Measurements from ENCODE around the gene ARV1. TPM values are rescaled to one million over a fixed set of nuclear protein-coding genes. Genes with fewer than 3 reads are reported as not detected.

ARV1 gene
- total and polyA plus RNA-seq, 2 donors (not counting 1 experiment from before 2014, with no cell fraction given) = 16.8 to 38.7 TPM

- H4K20me1 ChIP-seq (ENCODE audit: control insufficient read depth, extremely low read depth, insufficient read depth, low read length) = no peaks in the 10 kb centered on the region
- no peaks in the 10 kb centered on the region for H3K36me3 ChIP-seq (ENCODE audit: control insufficient read depth, insufficient read depth, low read length)
- no peak for DNase-seq (ENCODE audit: low read depth in 2 of 2)
- no peak overlapping the region for H3K4me2 ChIP-seq (ENCODE audit: extremely low read depth, insufficient read depth, low read length)
- H2AFZ ChIP-seq (ENCODE audit: low read length) = no peak overlapping the region
- H3K79me2 ChIP-seq (ENCODE audit: control insufficient read depth, insufficient read depth, low read length) = no peaks in the 10 kb centered on the region
- H3K27ac ChIP-seq (ENCODE audit: insufficient read depth, low read length) = no peak overlapping the region
- TF ChIP-seq EZH2 (IDR thresholded peaks at IDR 0.05; ENCODE audit: low read length, missing control alignments) = no peak
- no peak for TF ChIP-seq CTCF (conservative IDR thresholded peaks at IDR 0.05 in 1 of 2, IDR thresholded peaks at IDR 0.05 in 1 of 2; ENCODE audit: low read depth in 1 of 2, low read length in 2 of 2)
- no peak overlapping the region for H3K4me3 ChIP-seq (replicated peaks in 1 of 4; ENCODE audit: control extremely low read depth in 1 of 4, insufficient read depth in 1 of 4, low read depth in 3 of 4, low read length in 4 of 4)
- H3K9me3 ChIP-seq (ENCODE audit: control insufficient read depth, insufficient read depth, low read depth, low read length) = no peaks in the 10 kb centered on the region
- H3K4me1 ChIP-seq (ENCODE audit: control insufficient read depth, extremely low read depth, insufficient read depth, low read length) = no peaks in the 10 kb centered on the region
- H3K27me3 ChIP-seq (ENCODE audit: control insufficient read depth, insufficient read depth, low read length) = no peaks in the 10 kb centered on the region
- no peak overlapping the region for H3K9ac ChIP-seq (ENCODE audit: insufficient read depth, low read length)
Measured at GRCh38 chr1:230957580-230957989, 21.3 kb upstream of the ARV1 start.

GRCh38 chr1:230958370-230958769, 20.5 kb upstream of the ARV1 start:
- H3K9me3 ChIP-seq (ENCODE audit: control insufficient read depth, insufficient read depth, low read depth, low read length) = no peaks in the 10 kb centered on the region
- H3K9ac ChIP-seq (ENCODE audit: insufficient read depth, low read length) = no peak overlapping the region
- H2AFZ ChIP-seq (ENCODE audit: low read length) = no peak overlapping the region
- no peaks in the 10 kb centered on the region for H3K4me1 ChIP-seq (ENCODE audit: control insufficient read depth, extremely low read depth, insufficient read depth, low read length)
- H3K4me2 ChIP-seq (ENCODE audit: extremely low read depth, insufficient read depth, low read length) = no peak overlapping the region
- no peaks in the 10 kb centered on the region for H4K20me1 ChIP-seq (ENCODE audit: control insufficient read depth, extremely low read depth, insufficient read depth, low read length)
- no peak overlapping the region for H3K4me3 ChIP-seq (replicated peaks in 1 of 4; ENCODE audit: control extremely low read depth in 1 of 4, insufficient read depth in 1 of 4, low read depth in 3 of 4, low read length in 4 of 4)
- TF ChIP-seq EZH2 (IDR thresholded peaks at IDR 0.05; ENCODE audit: low read length, missing control alignments) (no peak), CTCF (conservative IDR thresholded peaks at IDR 0.05 in 1 of 2, IDR thresholded peaks at IDR 0.05 in 1 of 2; ENCODE audit: low read depth in 1 of 2, low read length in 2 of 2) (no peak)
- no peak overlapping the region for H3K27ac ChIP-seq (ENCODE audit: insufficient read depth, low read length)
- no peaks in the 10 kb centered on the region for H3K27me3 ChIP-seq (ENCODE audit: control insufficient read depth, insufficient read depth, low read length)
- no peak for DNase-seq (ENCODE audit: low read depth in 2 of 2)
- no peaks in the 10 kb centered on the region for H3K36me3 ChIP-seq (ENCODE audit: control insufficient read depth, insufficient read depth, low read length)
- H3K79me2 ChIP-seq (ENCODE audit: control insufficient read depth, insufficient read depth, low read length) = no peaks in the 10 kb centered on the region

- Histone ChIP-seq H3K36me3 (ENCODE audit: control insufficient read depth, insufficient read depth, low read length) (no peaks in the 10 kb centered on the region), H3K27ac (ENCODE audit: insufficient read depth, low read length) (no peak overlapping the region), H3K4me2 (ENCODE audit: extremely low read depth, insufficient read depth, low read length) (no peak overlapping the region), H4K20me1 (ENCODE audit: control insufficient read depth, extremely low read depth, insufficient read depth, low read length) (no peaks in the 10 kb centered on the region), H3K4me3 (replicated peaks in 1 of 4; ENCODE audit: control extremely low read depth in 1 of 4, insufficient read depth in 1 of 4, low read depth in 3 of 4, low read length in 4 of 4) (no peak overlapping the region), H3K27me3 (ENCODE audit: control insufficient read depth, insufficient read depth, low read length) (no peaks in the 10 kb centered on the region), H2AFZ (ENCODE audit: low read length) (no peak overlapping the region), H3K9ac (ENCODE audit: insufficient read depth, low read length) (no peak overlapping the region), H3K9me3 (ENCODE audit: control insufficient read depth, insufficient read depth, low read depth, low read length) (no peaks in the 10 kb centered on the region), H3K4me1 (ENCODE audit: control insufficient read depth, extremely low read depth, insufficient read depth, low read length) (no peaks in the 10 kb centered on the region), H3K79me2 (ENCODE audit: control insufficient read depth, insufficient read depth, low read length) (no peaks in the 10 kb centered on the region)
- TF ChIP-seq CTCF (conservative IDR thresholded peaks at IDR 0.05 in 1 of 2, IDR thresholded peaks at IDR 0.05 in 1 of 2; ENCODE audit: low read depth in 1 of 2, low read length in 2 of 2) (no peak), EZH2 (IDR thresholded peaks at IDR 0.05; ENCODE audit: low read length, missing control alignments) (no peak)
- DNase-seq (ENCODE audit: low read depth in 2 of 2) = no peak
Measured at GRCh38 chr1:230964896-230965295, 14.0 kb upstream of the ARV1 start.
